NCI-H526 treated with DMSO at 0.1 percent for 48 hours (cell line): ENCODE results near the gene SMAD5.

Source experiments
- DNase-seq: peaks from one replicate; lab custom pipeline; 2025; lab: John Stamatoyannopoulos, UW

The SMAD5 gene

GRCh38 chr5:136157514-136157913 lies 24.9 kb downstream of the SMAD5 start:
- no peak for DNase-seq

- DNase-seq, result no peak
Measured at GRCh38 chr5:136159457-136159856, 26.8 kb downstream of the SMAD5 start.

- no peak for DNase-seq
Measured at GRCh38 chr5:136162008-136162407, 29.4 kb downstream of the SMAD5 start.

- DNase-seq, result no peak
Measured at GRCh38 chr5:136164226-136164625, 31.6 kb downstream of the SMAD5 start.

GRCh38 chr5:136166909-136167308 lies 34.3 kb downstream of the SMAD5 start:
- DNase-seq, result no peak

GRCh38 chr5:136169218-136169617 lies 36.6 kb downstream of the SMAD5 start:
- DNase-seq, result no peak

- peak; percentile 11 for DNase-seq
Measured at GRCh38 chr5:136174021-136174659, 41.5 kb downstream of the SMAD5 start.

GRCh38 chr5:136182618-136183017 lies 50.0 kb downstream of the SMAD5 start:
- DNase-seq, result no peak

- DNase-seq, result no peak
Measured at GRCh38 chr5:136185974-136186665, 53.5 kb downstream of the SMAD5 start.

- no peak for DNase-seq
Measured at GRCh38 chr5:136186796-136187195, 54.2 kb downstream of the SMAD5 start.

- no peak for DNase-seq
Measured at GRCh38 chr5:136188859-136189258, 56.2 kb downstream of the SMAD5 start.

- DNase-seq, result no peak
Measured at GRCh38 chr5:136190091-136190720, 57.6 kb downstream of the SMAD5 start.

GRCh38 chr5:136190904-136191303 lies 58.3 kb downstream of the SMAD5 start:
- DNase-seq, result no peak

- DNase-seq, result no peak
Measured at GRCh38 chr5:136191304-136192014, 58.8 kb downstream of the SMAD5 start.

GRCh38 chr5:136192015-136192525 lies 59.4 kb downstream of the SMAD5 start:
- DNase-seq, result no peak

- DNase-seq, result peak; percentile 1
Measured at GRCh38 chr5:136192526-136193321, 60.1 kb downstream of the SMAD5 start, which contains the start of gene SMIM32. SMIM32 (minus strand) TSS chr5:136193162; CDS start chr5:136192524, 638 bp downstream.

GRCh38 chr5:136193322-136193935 lies 60.8 kb downstream of the SMAD5 start:
- no peak for DNase-seq

GRCh38 chr5:136194576-136194975 lies 61.9 kb downstream of the SMAD5 start:
- DNase-seq, result no peak

- no peak for DNase-seq
Measured at GRCh38 chr5:136195971-136196820, 63.6 kb downstream of the SMAD5 start.
